GM20431 (cell line): Measurements from ENCODE around the gene SDF4.

ENCODE experiments used
- in situ Hi-C: fragments of 300-500 bp; cut with MseI, MboI; formaldehyde crosslinking; loops from one replicate; pipeline ENCODE4 v1.15.0; 2020; ENCODE audit warnings: low sequenced_read_pairs; ENCODE audit not compliant: unreplicated experiment

The SDF4 gene

DNA sequence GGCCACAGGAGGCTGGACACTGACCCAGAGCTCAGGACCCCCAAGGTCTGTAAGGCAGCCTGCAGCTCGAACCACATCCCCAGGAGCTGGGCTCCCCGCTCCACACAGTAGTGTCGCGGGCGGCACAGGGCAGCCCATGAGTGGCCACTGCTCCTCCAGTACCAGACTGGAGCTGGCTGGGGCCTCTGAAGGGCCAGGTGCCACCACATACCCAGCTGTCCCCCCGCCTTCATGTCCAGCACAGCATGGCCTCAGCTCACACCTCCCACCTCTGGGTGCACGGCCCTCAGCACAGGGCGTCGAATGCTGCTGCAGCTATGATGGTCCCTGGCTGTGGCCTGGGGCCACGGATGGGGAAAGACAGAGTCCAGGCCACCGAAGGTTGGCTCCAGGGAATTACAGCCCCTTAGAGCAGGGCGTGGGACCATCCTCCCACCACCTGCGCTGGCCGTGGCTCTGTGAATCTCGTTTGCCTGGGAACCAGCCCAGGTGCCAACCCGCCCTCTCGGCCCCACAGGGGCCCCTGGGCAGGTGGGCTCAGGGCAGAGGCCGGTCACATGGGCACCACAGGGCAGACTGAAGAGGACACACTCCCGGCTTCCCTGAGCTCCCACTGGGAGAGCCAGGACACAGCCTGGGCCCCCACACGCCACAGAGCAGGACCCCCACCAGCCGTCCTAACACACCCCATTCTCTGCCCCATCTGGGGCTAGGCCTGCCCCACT is 15.8 kb downstream of the SDF4 start:
- in situ Hi-C loops, result no loop called here

DNA sequence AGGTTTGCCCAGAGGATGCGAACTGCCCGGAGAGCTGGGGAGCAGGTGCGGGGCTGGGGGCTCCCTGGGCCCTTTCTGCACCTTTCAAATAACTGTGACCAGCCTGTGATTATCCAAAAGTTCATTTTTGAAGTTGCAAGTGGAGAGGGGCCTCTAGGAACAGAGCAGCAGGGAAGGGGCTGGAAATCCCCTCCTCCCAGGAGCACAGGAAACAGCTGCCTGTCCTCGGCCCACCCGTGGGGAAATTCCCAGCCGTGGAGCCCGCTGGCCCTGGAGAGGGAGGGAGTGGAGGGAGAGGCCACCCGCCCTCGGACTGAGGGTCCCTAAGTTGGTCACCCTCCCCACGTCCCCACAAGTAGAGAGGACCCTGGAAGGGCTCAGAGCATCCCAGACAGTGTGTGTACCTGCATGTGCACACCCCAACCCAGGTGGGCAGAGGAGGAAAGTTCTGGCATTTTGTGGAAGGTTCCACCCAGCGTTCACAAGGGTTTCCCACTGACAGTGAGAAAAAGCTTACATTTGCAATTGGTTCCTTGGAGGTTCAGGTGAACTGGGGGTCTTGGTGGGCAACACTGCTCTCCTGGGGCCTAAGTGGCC is 16.6 kb downstream of the SDF4 start:
- in situ Hi-C loops, result no loop called here

DNA sequence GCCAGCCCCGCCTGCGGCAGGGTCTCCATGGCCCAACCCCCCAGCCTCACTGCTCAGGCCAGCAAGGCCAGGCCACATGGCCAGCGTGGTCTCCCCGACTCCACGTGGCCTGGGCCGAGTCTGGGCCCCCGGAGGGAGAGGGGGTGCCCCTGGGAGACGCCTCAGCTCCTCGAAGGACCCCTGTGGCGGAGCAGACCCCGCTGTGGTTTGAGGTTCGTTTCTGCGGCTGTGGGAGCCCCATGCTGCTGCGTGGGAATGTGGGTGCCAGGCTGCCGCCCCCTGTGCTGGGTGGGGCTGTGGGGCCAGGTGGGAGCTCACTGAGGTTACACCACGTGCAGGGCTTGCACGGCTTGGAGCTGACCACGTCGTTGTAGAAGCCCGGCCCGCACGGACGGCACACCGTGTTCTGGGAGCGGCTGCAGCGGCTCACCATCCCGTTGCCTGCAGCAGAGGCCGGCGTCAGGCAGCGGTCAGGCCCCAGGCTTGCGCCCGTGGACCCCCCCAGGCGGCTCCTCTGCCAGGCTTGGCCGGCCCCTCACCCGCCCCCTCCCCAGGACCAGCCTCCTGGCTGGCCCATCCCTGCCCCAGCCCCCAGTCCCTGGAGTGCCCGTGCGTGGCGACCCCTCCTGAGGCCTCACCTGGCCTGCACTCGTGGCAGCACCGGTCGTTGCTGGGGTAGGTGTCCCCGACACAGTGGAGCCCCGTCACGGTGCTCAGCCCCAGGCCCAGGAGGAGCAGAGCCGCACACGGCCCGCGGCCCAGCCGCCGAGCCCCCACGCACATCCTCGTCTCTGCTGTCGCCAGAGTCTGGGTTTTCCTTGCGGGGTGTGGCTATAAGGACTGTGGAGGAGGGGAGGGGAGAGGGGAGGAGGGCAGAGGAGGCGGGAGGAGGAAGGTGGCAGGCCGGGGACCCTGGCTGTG is 18.2 kb downstream of the SDF4 start, which contains the start of gene TNFRSF4:
Gene TNFRSF4, minus strand, starts transcription at position 809 of the 921 bp plus-strand sequence. Its CDS starts 26 bp downstream, at position 783.
- in situ Hi-C loops, result no loop called here

DNA sequence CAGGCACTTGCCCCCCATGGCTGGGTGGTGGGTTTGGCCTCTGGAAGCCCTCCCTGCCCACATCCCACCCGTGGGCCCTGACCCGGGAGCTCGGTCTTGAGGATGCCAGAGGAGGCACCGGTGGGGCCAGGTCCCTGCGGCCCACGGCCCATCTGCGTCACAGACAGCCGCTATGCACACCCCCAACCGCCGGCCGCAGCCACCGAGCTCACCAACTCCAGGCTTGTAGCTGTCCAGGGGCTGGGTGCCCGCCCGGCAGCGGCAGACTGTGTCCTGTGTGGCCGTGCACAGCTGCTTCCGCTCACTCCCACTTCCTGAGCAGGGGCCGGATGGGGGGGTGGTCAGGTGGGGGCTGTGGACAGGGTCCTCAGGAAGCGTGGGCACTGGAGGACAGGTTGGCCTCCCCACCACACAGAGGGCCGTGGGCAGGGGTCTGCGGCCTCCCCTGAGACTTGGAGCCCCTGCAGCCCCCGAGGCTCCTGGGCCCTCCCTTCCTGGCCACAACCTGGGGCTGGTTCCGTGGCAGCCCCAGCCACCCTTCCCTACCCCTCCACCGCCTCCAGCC is 18.9 kb downstream of the SDF4 start:
- in situ Hi-C loops, result no loop called here

DNA sequence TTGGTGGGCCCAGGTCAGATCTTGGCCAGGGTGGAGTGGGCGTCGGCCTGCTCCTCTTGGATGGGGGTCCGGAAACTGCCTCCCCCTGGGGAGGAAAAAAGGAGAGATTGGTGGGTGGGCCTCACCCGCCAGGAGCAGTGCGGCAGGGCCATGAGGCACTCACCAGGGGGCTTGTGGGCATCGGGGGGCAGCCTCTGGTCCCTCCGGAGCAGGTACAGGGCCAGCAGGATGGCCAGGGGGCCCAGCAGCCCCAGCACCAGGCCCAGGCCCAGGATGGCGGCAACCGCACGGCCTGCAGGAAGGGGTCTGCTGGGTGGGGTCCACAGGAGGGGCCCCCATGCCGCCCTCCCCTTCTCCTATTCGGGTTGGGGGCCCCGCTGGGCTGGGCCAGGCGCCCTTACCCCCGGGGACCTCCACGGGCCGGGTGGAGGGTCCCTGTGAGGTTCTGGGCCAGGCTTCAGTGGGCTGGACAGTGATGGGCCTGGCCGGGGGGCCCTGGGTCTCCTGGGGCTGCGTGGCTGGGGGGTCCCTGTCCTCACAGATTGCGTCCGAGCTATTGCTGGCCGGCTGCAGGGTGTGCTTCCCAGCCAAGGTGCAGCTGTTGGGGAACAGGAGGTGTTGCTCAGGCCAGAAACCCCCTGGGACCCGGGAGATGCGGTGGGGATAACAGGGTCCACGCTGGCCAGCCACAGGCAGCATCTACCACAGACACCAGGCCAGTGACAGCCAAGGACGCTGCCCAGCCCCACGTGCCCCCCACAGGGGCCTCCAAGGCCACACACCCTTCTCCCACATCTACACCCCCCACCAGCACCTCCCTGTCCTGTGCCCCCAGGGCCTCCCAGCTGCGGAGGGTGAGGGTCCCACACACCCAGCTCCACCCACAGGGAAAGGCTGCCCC is 20.0 kb downstream of the SDF4 start:
- in situ Hi-C loops, result no loop called here

DNA sequence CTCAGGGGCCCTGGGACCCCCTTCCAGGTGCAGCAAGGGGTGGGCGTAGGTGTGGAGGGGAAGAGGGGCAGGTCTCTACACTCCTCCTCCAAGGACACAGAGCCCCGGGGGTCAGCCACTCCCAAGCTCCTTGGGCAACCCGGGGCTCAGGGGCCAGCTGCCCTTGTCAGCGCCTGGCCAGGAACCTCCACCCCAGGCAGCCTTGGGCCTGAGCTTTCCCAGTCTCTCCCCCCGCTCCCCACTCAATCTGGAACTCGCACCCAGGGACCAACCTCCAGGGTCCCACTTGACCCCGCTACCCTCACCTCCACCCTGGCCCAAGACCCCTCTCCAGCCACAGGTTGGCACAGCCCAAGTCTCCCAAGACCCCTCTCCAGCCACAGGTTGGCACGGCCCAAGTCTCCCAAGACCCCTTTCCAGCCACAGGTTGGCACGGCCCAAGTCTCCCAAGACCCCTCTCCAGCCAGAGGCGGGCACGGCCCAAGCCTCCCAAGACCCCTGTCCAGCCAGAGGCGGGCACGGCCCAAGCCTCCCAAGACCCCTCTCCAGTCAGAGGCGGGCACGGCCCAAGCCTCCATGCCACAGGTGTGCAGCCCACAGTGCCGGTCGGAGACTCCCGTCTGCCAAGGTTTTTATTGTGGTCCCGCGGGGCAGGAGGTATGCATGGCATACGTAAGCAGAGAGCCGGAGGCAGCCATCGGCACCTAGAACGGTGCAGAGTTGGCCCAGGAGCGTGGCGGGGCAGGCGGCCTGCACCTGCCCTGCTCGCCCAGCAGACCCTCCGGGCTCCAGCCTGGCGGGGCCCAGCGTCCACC is 20.9 kb downstream of the SDF4 start:
- in situ Hi-C loops, result no loop called here

DNA sequence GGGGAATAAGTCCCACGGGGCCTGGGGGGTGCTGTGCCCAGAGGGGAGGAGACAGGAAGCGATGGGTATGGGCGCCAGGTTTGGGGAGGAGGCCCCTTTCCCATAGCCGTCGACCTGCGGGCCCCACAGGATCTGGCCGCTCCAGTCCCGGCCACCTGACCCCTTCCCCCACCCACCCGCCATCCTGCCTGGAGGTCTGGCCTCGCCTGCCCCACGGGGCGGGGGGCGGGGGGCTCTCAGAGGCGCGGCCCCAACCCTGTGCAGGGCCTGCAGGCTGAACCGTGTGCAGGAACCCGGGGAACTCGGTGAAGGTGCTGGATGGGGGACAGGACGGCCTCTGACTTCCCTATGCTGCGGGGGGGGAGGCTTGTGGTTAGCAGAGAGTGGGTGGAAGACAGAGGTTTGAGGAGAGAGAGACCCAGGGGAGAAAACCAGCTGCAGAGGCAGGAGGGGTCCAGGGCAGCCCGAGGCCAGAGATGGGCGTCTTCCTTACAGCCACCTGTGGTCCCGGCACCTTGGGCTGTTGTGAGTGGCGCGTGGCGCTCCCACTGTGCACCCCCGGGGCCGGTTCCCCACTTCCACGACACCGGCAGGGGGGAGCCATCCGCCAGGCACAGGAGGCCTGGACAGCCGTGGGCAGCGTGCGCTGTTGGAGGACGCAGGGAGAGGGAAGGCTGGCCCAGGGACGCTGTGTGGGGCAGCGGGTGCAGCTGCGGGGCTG is 22.9 kb downstream of the SDF4 start:
- in situ Hi-C loops, result no loop called here

DNA sequence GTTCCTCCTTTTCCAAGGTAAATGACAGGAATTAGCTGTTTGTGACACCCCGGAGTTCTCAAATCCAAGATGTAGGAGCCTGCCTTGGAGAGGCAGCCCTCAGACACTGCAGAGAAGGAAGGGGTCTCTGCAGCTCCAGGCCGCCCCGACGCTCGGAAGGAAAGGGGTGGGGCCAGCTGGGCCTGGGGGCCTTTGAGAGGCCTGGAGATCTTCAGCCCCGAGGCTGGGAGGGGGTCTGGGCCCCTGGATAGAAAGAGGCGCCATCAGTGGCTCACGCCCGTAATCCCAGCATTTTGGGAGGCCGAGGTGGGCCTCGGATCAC is 24.3 kb downstream of the SDF4 start:
- in situ Hi-C loops, result no loop called here

DNA sequence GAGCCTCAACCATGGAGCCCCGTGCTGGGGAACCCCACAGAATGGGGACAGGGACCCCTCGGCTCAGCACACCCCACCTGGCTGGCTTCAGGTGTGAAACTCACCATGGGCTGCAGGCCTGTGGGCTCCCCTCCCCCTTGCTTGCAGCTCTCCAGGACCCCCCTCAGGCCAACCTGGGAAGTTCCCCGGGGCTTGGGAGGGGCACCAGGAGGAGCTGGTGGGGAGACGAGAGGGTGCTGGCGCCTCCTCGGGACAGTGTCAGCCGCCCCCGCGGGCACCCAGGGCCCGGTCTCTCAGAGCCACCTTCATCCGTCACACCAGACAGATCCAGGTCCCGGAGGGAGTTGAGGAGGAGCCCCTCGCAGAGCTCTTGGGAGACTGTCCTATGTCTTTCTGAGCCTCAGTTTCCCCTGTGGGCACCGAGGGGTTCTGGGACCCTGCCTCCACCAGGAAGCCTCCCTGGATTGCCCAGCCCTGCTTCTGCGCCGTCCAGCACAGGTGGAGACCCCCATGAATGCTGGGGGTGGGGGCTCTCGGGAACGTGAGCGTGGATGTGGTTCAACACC is 24.8 kb downstream of the SDF4 start:
- in situ Hi-C loops, result no loop called here

DNA sequence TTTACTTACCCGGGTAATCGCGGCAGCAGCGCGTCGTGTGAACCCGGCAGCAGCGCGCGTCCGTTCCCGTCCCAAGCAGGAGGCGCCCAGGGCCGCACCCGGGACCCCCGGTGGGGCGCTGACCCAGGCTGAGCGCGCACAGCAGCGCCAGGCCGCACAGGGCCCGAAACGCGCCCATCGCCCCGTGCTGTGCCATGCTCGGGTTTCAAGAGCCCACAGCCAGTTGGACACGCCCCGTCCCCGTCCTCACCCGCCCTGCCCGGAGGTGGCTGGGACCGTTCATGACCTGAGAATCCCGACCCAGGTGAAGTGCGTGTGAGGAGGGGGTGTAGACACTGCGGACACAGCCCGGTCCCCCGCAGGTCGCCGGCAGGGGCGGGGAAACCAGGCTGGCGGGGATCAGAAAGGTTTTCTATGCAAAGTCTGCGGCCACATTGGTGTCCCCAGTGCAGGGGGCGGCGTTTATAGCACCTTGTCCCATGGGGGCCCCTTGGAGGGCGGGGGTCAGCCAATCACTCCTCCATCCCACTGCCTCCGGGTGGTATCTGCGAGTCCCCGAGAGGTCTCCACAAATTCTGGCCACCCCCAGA is 25.3 kb downstream of the SDF4 start, which contains the start of gene TNFRSF18:
Gene TNFRSF18, minus strand, starts transcription at position 217 of the 590 bp plus-strand sequence. Its CDS starts 21 bp downstream, at position 196.
- in situ Hi-C loops, result no loop called here

DNA sequence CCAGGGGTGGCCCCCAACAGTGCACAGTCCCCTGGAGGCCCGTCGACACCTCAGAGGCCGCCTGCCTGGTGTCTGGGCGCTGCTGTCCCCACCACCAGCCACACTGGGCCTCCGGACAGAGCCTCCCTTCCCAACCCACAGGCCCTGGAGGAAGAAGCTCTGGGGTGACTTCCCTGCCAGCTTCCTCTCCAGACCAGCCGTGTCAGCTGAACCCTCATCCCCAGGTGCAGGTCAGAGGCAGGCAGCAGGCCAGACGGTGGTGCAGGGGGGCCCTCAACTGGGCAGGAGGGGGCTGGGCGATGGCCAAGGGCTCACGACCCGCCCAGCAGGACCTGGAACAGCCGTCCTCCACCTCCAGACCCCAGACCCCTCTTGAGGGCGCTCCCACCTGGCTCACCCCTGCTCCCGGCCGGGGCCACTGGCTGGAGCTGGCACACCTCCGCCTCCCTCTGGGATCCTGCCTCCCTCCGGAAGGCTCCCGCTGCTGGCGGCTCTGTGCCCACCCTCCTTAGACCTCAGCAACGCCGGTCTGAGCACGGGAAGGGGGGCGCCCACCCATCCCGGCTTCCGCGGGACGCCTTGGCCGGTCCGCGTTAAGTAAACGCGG is 25.9 kb downstream of the SDF4 start:
- in situ Hi-C loops, result no loop called here

DNA sequence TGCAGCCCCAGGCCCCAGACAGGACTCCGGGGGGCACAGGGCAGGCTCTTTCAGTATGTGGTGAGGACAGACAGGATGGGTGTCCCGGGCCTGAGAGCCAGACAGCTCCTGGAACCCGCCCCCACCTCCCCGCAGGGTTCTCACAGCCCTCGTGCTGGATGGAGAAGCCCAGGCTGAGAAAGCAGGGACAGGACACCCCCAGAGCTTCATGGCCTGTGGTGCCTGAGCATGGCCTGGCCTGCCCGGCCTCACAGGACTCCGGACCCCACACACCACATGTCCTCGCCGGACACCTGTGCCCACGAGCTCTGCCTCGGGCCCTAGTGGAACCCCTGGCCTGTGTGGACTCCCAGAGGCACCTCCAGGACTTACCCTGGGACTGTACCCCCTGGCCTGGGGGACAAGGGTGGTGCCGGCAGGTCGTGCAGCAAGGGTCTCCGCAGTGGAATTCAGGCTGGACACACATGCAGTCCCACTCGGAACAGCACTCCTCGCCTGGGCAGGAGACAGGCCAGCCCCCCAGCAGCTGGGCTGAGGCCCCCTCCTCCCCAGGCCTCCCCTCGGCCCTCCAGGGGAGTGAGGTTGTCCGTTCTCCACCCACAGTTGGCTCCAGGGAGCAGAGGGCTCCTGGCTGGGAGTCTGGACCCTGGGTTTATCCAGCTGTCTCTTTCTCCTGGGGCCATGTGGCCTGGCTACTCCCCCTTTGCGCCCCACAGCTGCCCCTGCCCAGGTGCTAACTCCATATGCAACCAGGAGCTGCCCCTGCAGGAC is 26.6 kb downstream of the SDF4 start:
- in situ Hi-C loops, result no loop called here

DNA sequence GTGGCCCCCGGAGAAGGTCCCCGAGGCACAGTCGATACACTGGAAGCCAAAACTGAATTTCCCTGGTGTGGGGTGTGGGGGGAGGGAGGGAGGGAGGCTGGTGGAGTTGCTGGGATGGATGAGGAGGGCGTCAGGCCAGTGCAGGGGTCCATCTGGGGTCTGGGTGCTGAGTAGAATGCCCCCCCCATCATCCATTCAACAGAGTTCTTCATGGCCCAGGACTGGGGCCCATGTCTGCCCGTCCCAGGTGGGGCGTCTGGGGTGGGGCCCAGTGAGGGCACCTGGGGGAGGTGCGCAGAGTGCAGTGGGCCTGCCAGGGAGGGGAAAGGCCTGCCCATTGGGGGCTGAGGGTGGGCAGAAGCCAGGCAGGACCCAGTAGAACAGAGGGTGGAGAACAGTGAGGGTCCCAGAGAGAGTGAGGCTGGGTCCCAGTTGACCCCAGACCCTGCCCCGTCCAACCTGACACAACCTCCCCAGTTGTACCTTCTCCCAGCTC is 27.3 kb downstream of the SDF4 start:
- in situ Hi-C loops, result no loop called here

DNA sequence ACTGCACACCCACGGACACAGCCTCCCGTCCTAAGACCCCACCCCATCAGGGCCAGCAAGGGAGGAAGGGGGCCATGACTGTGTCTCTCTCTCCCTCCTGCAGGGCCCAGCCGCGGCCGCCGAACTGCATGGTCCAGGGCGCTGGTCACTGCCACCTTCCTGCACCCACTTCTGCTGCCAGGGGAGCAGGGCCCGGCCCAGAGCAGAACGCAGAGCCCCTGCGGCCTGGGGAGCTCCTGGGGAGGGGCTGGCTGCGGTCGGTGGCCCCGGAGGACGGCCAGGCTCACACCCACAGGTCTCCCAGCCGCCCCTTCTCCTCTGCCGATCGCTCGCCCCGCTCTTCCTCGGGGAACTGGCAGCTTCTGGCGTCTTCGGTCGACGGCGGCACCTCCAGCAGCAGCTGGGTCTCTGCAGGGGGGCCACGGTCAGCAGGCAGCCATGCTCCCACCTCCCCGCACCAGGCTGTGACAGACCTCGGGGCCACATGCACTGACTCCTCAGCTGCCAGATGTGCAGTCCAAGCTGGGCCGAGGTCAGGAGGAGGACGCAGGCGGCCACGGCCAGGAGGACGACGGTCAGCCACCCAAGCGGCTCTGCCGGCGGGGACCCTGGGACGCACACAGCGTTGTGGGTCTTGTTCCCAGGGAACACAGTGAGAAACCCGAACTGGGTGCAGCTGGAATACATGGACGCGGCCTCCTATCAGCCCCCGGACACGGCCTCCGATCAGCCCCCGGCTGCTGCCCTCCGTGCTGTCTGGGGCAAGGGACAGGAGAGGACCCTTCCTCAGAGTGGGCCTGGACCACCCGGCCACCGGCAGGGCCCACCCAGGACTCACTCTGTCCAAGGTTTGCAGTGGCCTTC is 28.0 kb downstream of the SDF4 start:
- in situ Hi-C loops, result no loop called here

DNA sequence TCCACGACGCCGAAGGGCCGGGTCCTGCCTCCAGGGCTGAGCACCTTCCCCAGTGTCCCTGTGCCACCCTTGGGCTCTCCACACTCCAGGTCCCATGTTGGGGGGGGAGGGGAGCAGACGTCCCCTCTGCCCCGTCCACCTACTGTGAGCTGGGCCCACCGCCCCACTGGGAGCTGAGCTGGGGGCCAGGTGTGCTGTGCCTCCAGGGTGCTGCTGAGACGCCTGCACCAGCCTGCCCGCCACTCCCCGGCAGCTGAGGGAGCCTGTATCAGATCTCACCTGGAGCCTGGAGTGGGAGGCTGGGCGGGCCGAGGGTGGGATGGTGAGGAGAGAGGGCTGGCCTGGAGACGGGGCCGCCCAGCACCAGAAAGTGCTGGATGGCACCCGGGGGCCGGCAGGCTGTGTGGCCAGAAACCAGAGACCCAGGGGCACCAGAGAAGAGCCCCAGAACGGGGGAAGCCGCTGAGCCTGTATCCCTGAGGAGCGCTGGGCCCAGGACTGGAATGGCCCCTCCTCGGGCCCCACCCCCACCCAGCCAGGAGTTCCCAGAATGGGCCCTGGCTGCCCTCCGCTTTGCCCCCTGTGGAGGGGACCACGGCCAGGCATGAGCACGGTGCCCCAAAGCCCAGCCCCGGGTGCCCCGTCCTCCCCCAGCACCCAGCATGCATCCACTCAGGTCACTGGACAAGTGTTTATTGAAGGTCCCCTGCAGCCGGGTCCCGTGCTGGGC is 28.8 kb downstream of the SDF4 start:
- in situ Hi-C loops, result no loop called here
